B cell (primary cell): ENCODE data around the gene HSD17B1.

Experiments used
- CTCF ChIP-seq: fragments of 200-600 bp; IDR thresholded peaks from one replicate; pipeline ENCODE4 v1.8.0; 2022; ENCODE audit warnings: antibody characterized with exemption, mild to moderate bottlenecking
- EZH2 ChIP-seq: IDR thresholded peaks from 2 replicates; pipeline ENCODE4 v1.6.1; 2012; ENCODE audit warnings: borderline replicate concordance, low read depth, mild to moderate bottlenecking, moderate library complexity, low read length; ENCODE audit not compliant: insufficient read depth, poor library complexity, severe bottlenecking

- TF ChIP-seq EZH2 (no peak), CTCF (no peak)
Measured at GRCh38 chr17:42525221-42525620, 27.5 kb upstream of the HSD17B1 start.
